Neural crest cell (in vitro differentiated cells): ENCODE results near the gene ENOX2. TPM values are rescaled to one million over a fixed set of nuclear protein-coding genes. Genes with fewer than 3 reads are reported as not detected.

Experiments used
- DNase-seq: peaks from one replicate; pipeline ENCODE4 v3.0.0; 2021; ENCODE audit warnings: low read depth, mixed read lengths, low spot score
- H3K27ac Mint-ChIP-seq: one replicate; pipeline ENCODE4 v1.8.0; 2021; ENCODE audit warnings: mild to moderate bottlenecking, mixed read lengths; ENCODE audit not compliant: unreplicated experiment
- H3K27me3 Mint-ChIP-seq: 2 replicates; pipeline ENCODE4 v1.8.0; 2021; ENCODE audit warnings: low read depth, mild to moderate bottlenecking, mixed read lengths
- H3K36me3 Mint-ChIP-seq: 2 replicates; pipeline ENCODE4 v1.8.0; 2021; ENCODE audit warnings: low read depth, mild to moderate bottlenecking, mixed read lengths
- H3K4me1 Mint-ChIP-seq: 2 replicates; pipeline ENCODE4 v1.8.0; 2021; ENCODE audit warnings: mixed read lengths
- H3K4me3 Mint-ChIP-seq: one replicate; pipeline ENCODE4 v1.8.0; 2021; ENCODE audit warnings: mild to moderate bottlenecking, mixed read lengths
- H3K9me3 Mint-ChIP-seq: 2 replicates; pipeline ENCODE4 v1.8.0; 2021; ENCODE audit warnings: mixed read lengths
- CTCF ChIP-seq: fragments of 200-600 bp; sonication (generic); conservative IDR thresholded peaks from 2 replicates; pipeline ENCODE4 v1.5.0; 2021; ENCODE audit warnings: antibody characterized with exemption, mild to moderate bottlenecking
- total RNA-seq: library from RNA; stranded (reverse); gene quantifications from 2 replicates; pipeline ENCODE4 v1.2.1, GENCODE V29; 2021

The ENOX2 gene
- total RNA-seq, 1 donor from 2014 or later = 40.3 TPM

GRCh38 chrX:130705591-130705990, 197.4 kb downstream of the ENOX2 start:
- no peak for DNase-seq
- H3K27ac Mint-ChIP-seq = no peak overlapping the region
- H3K27me3 Mint-ChIP-seq = no peaks in the 10 kb centered on the region
- no peaks in the 10 kb centered on the region for H3K36me3 Mint-ChIP-seq
- no peaks in the 10 kb centered on the region for H3K4me1 Mint-ChIP-seq
- no peak overlapping the region for H3K4me3 Mint-ChIP-seq
- TF ChIP-seq CTCF = no peak
- no peaks in the 10 kb centered on the region for H3K9me3 Mint-ChIP-seq

- Mint-ChIP-seq H3K4me1 (no peaks in the 10 kb centered on the region), H3K9me3 (no peaks in the 10 kb centered on the region)
These were observed 198.7 kb downstream of the ENOX2 start for GRCh38 chrX:130704053-130705038.

DNA sequence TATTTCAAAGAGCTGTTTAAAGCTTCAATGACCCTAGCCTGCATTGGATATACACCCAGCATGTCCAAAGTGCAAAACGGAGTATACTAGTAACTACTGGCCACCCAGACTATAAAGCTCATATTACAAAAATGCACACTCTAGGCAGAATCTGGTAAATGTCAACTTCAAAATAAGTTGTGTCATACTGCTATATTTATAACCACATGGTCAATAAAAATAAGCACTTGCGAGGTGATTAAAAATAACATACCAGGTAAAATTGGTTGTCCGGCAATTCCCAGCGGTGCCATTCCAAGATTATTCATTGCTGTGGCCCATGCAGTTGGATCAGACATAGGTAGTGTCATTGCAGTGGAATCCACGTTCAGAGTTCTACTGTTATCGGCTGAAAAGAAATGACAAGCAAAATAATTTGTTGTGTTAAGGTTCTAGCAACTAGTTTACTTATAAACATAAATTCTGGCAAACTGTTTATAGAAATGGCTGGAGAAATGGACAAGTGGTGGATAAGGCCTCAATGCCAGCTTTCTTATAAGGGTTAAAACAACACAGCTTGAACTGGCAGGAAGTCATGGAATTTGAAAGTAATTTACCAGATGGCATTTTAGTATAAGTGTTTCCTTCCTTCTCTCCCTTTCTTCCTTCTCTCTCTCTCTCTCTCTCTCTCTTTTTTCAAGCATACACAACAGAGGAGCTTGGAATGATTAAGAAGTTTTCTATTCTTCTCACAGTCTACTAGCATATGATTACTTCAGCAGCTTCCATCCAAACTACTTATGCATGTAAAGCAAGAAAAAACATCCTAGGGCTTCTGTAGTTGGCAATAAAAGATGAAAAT, 199.9 kb downstream of the ENOX2 start:
- Mint-ChIP-seq H3K27me3 (no peaks in the 10 kb centered on the region), H3K4me1 (no peaks in the 10 kb centered on the region), H3K36me3 (no peaks in the 10 kb centered on the region), H3K9me3 (no peaks in the 10 kb centered on the region), H3K27ac (no peak overlapping the region), H3K4me3 (no peak overlapping the region)
- DNase-seq = no peak
- no peak for TF ChIP-seq CTCF

More at GRCh38 chrX:130704053-130705038, 198.7 kb downstream of the ENOX2 start:
- Mint-ChIP-seq H3K27me3 (no peaks in the 10 kb centered on the region), H3K4me3 (no peak overlapping the region), H3K27ac (no peak overlapping the region), H3K36me3 (no peaks in the 10 kb centered on the region)
- TF ChIP-seq CTCF = no peak
- no peak for DNase-seq

GRCh38 chrX:130700629-130701028, 202.4 kb downstream of the ENOX2 start:
- no peaks in the 10 kb centered on the region for H3K36me3 Mint-ChIP-seq
- no peaks in the 10 kb centered on the region for H3K4me1 Mint-ChIP-seq
- no peak for DNase-seq
- no peaks in the 10 kb centered on the region for H3K27me3 Mint-ChIP-seq
- TF ChIP-seq CTCF = no peak
- no peak overlapping the region for H3K27ac Mint-ChIP-seq
- H3K9me3 Mint-ChIP-seq = no peaks in the 10 kb centered on the region
- no peak overlapping the region for H3K4me3 Mint-ChIP-seq

DNA sequence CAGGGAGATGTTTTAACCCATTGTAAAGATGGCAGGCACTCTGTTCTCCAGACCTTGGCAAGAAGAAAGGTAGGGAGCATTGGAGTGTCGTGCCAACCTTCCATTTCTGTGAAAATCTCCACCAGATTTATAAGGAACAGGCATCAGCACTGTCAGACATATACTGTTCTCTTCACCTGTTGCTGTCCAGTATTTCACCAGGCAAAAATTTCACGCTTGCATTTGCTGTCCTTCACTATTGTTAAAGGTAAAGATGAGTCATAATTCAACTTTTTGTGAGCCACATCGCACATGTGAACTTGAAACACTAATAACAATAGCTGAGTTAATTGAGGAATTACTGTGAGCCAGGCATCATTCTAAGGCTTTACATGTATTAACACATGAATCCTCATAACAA, 203.4 kb downstream of the ENOX2 start:
- no peak for DNase-seq
- H3K27ac Mint-ChIP-seq = no peak overlapping the region
- no peaks in the 10 kb centered on the region for H3K36me3 Mint-ChIP-seq
- no peak for TF ChIP-seq CTCF
- H3K9me3 Mint-ChIP-seq = no peaks in the 10 kb centered on the region
- no peak overlapping the region for H3K4me3 Mint-ChIP-seq
- H3K27me3 Mint-ChIP-seq = no peaks in the 10 kb centered on the region
- no peaks in the 10 kb centered on the region for H3K4me1 Mint-ChIP-seq
